ENCODE results near the gene UBE2E2. TPM values are rescaled to one million over a fixed set of nuclear protein-coding genes. Genes with fewer than 3 reads are reported as not detected.
"Not testable (repeated sequence)": the region's sequence is repeated elsewhere in the genome, so short reads cannot be mapped to it uniquely, and the experiment has no call there.

Gene UBE2E2
- total and polyA plus RNA-seq, 2 donors from 2014 or later: 40.9 to 61.7 TPM

DNA sequence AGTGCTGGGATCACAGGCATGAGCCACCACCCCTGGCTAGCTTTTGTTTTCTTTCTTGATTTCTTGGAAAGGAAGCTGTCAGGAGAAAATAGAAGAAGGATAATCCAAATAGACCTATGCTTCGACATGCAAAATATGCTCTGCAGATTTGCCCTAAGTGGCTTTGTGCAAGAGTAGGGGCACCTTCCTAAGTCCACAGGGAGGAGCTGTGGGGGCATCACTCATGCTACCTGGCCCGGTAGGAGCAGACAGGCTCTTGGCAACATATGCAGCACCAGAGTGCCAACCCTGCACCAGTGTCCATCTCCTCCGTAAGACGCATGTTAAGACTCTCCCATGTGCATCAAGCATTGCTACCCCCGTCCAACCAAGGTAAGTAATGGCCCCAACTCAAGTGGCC is 411.9 kb downstream of the UBE2E2 start:
- no peaks in the 10 kb centered on the region for H3K4me1 ChIP-seq (ENCODE audit: control insufficient read depth in 2 of 3, insufficient read depth in 2 of 3, low read depth in 1 of 3, low read length in 3 of 3)
- H3K9ac ChIP-seq (ENCODE audit: low read length in 3 of 3): no peak overlapping the region
- intact Hi-C loops (cut with DNase I): no loop called here
- no peak overlapping the region for H3K27ac ChIP-seq (ENCODE audit: low read depth in 2 of 2, low read length in 2 of 2)
- FAIRE-seq: no peak
- H3K36me3 ChIP-seq (ENCODE audit: control insufficient read depth in 2 of 3, insufficient read depth in 3 of 3, low read length in 3 of 3): no peaks in the 10 kb centered on the region
- no peak overlapping the region for H3K4me3 ChIP-seq (ENCODE audit: low read length in 3 of 3)
- TF ChIP-seq, protein P1, sequence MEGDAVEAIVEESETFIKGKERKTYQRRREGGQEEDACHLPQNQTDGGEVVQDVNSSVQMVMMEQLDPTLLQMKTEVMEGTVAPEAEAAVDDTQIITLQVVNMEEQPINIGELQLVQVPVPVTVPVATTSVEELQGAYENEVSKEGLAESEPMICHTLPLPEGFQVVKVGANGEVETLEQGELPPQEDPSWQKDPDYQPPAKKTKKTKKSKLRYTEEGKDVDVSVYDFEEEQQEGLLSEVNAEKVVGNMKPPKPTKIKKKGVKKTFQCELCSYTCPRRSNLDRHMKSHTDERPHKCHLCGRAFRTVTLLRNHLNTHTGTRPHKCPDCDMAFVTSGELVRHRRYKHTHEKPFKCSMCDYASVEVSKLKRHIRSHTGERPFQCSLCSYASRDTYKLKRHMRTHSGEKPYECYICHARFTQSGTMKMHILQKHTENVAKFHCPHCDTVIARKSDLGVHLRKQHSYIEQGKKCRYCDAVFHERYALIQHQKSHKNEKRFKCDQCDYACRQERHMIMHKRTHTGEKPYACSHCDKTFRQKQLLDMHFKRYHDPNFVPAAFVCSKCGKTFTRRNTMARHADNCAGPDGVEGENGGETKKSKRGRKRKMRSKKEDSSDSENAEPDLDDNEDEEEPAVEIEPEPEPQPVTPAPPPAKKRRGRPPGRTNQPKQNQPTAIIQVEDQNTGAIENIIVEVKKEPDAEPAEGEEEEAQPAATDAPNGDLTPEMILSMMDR (IDR thresholded peaks at IDR 0.05; ENCODE audit: borderline replicate concordance, extremely low read depth, insufficient read depth): no peak
- H3K9me3 ChIP-seq (ENCODE audit: control insufficient read depth in 2 of 3, insufficient read depth in 1 of 3, low read length in 3 of 3): no peaks in the 10 kb centered on the region
- no peak for DNase-seq
- no peaks in the 10 kb centered on the region for H3K27me3 ChIP-seq (ENCODE audit: control insufficient read depth, insufficient read depth, low read length)

DNA sequence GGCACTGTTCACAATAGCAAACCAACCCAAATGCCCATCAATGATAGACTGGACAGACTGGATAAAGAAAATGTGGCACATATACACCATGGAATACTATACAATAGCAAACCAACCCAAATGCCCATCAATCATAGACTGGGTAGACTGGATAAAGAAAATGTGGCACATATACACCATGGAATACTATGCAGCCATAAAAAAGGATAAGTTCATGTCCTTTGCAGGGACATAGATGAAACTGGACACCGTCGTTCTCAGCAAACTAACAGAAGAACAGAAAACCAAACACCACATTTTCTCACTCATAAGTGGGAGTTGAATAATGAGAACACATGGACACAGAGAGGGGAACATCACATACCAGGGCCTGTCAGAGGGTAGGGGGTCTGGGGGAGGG is 415.3 kb downstream of the UBE2E2 start:
- H3K4me1 ChIP-seq (ENCODE audit: control insufficient read depth in 2 of 3, insufficient read depth in 2 of 3, low read depth in 1 of 3, low read length in 3 of 3); H3K36me3 ChIP-seq (ENCODE audit: control insufficient read depth in 2 of 3, insufficient read depth in 3 of 3, low read length in 3 of 3); H3K4me3 ChIP-seq (ENCODE audit: low read length in 3 of 3); DNase-seq; FAIRE-seq; H3K9me3 ChIP-seq (ENCODE audit: control insufficient read depth in 2 of 3, insufficient read depth in 1 of 3, low read length in 3 of 3); intact Hi-C loops (cut with DNase I); H3K9ac ChIP-seq (ENCODE audit: low read length in 3 of 3); H3K27me3 ChIP-seq (ENCODE audit: control insufficient read depth, insufficient read depth, low read length); H3K27ac ChIP-seq (ENCODE audit: low read depth in 2 of 2, low read length in 2 of 2): not testable (repeated sequence)

- no peak overlapping the region for H3K27ac ChIP-seq (ENCODE audit: low read depth in 2 of 2, low read length in 2 of 2)
- H3K4me3 ChIP-seq (ENCODE audit: low read length in 3 of 3): no peak overlapping the region
- no peak overlapping the region for H3K9ac ChIP-seq (ENCODE audit: low read length in 3 of 3)
- DNase-seq (no peak), FAIRE-seq (no peak)
- H3K4me1 ChIP-seq (ENCODE audit: control insufficient read depth in 2 of 3, insufficient read depth in 2 of 3, low read depth in 1 of 3, low read length in 3 of 3): no peaks in the 10 kb centered on the region
- H3K27me3 ChIP-seq (ENCODE audit: control insufficient read depth, insufficient read depth, low read length): no peaks in the 10 kb centered on the region
- H3K9me3 ChIP-seq (ENCODE audit: control insufficient read depth in 2 of 3, insufficient read depth in 1 of 3, low read length in 3 of 3): peaks cover 0 to 3% (median 2%) of the 10 kb centered on the region in 3 donors
- no peaks in the 10 kb centered on the region for H3K36me3 ChIP-seq (ENCODE audit: control insufficient read depth in 2 of 3, insufficient read depth in 3 of 3, low read length in 3 of 3)
- TF ChIP-seq, protein P1 (IDR thresholded peaks at IDR 0.05; ENCODE audit: borderline replicate concordance, extremely low read depth, insufficient read depth): no peak
- intact Hi-C loops (cut with DNase I): no loop called here
Observed at GRCh38 chr3:23619705-23620637, 416.8 kb downstream of the UBE2E2 start.

DNA sequence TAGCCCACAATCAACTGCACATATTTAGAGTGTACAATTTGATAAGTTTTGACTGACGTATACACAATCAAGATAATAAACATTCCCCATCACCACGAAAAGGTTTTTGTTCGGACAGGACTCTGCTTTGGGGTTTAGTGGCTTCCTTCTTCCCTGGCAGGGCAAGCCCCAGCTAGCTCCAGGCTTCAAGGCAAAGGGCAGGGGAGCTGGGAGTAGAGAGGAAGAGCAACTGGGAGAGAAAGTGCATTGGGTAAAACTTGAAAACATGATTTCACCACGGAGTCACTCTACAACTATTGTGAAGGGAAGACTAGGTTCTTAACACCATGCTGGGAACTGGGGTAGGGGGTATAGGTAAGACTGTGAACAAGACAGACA is 417.5 kb downstream of the UBE2E2 start:
- FAIRE-seq: no peak
- H3K4me3 ChIP-seq (ENCODE audit: low read length in 3 of 3): no peak overlapping the region
- intact Hi-C loops (cut with DNase I): no loop called here
- no peak overlapping the region for H3K9ac ChIP-seq (ENCODE audit: low read length in 3 of 3)
- no peak for DNase-seq
- no peak overlapping the region for H3K27ac ChIP-seq (ENCODE audit: low read depth in 2 of 2, low read length in 2 of 2)
- H3K9me3 ChIP-seq (ENCODE audit: control insufficient read depth in 2 of 3, insufficient read depth in 1 of 3, low read length in 3 of 3): peaks cover 0 to 3% (median 2%) of the 10 kb centered on the region in 3 donors
- H3K36me3 ChIP-seq (ENCODE audit: control insufficient read depth in 2 of 3, insufficient read depth in 3 of 3, low read length in 3 of 3): no peaks in the 10 kb centered on the region
- no peaks in the 10 kb centered on the region for H3K27me3 ChIP-seq (ENCODE audit: control insufficient read depth, insufficient read depth, low read length)
- H3K4me1 ChIP-seq (ENCODE audit: control insufficient read depth in 2 of 3, insufficient read depth in 2 of 3, low read depth in 1 of 3, low read length in 3 of 3): no peaks in the 10 kb centered on the region
- TF ChIP-seq, protein P1 (IDR thresholded peaks at IDR 0.05; ENCODE audit: borderline replicate concordance, extremely low read depth, insufficient read depth): no peak
